Stimulated activated naive CD8-positive, alpha-beta T cell treated with anti-CD3 and anti-CD28 coated beads, Interleukin-15, Interleukin-2, amounts not matched to agents 100 U/mL and 50 U/mL, for 24 hours (primary cell): ENCODE results near the gene RADIL.

Source experiments
- ATAC-seq: fragments of 150-1000 bp; cut with Tn5 transposase; one replicate; pipeline ENCODE4 v1.10.0; 2021
- DNase-seq: peaks from one replicate; pipeline ENCODE4 v3.0.0; 2021

Gene RADIL

GRCh38 chr7:4792537-4793126 is 90.9 kb downstream of the RADIL start:
- DNase-seq (peak; percentile 23), ATAC-seq (peak; percentile 26)

DNA sequence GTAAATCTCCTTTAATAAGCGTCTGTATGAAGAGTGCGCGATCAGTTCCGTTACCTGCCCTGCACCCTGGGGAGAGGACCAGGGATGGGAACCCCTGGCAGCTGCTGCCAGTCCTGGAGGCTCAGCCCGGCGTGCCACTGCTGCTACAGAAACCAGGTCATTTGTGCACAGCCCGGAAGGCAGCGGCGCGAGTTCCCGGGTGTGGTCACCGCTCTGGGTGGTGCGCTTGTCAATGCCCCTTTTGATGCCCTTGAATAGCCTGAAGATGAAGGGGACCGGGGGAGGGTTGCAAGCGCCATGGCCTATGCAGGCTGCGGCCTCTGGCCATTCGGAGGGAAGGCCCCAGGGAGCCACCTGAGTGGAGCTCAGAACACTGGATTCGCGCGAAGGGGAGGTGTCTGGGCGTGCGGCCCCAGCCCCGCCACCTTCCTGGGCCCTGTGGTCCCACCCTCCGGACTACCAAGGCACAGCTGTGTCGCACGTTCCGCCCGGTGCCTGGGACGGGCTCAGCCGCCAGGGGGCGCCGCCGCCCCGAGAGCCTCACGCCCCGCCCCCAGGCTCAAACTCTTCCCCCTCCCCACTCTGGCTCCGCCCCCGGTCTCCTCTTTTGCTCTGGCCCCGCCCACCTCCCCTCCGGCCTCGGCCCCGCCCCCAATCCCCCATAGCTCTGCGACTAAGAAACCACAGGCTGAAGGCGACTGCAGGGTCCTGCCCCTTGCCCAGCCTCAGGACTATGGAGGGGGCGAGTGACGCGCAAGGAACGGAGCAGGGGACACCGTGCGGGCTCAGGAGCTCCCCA is 91.6 kb downstream of the RADIL start:
- ATAC-seq (peak; percentile 81), DNase-seq (peak; percentile 87)

GRCh38 chr7:4791101-4791737 is 92.3 kb downstream of the RADIL start:
- DNase-seq (no peak), ATAC-seq (no peak)

- ATAC-seq (no peak), DNase-seq (no peak)
Observed at GRCh38 chr7:4790516-4790991, 93.0 kb downstream of the RADIL start.

- ATAC-seq, result no peak
- no peak for DNase-seq
Observed at GRCh38 chr7:4790078-4790465, 93.4 kb downstream of the RADIL start.

DNA sequence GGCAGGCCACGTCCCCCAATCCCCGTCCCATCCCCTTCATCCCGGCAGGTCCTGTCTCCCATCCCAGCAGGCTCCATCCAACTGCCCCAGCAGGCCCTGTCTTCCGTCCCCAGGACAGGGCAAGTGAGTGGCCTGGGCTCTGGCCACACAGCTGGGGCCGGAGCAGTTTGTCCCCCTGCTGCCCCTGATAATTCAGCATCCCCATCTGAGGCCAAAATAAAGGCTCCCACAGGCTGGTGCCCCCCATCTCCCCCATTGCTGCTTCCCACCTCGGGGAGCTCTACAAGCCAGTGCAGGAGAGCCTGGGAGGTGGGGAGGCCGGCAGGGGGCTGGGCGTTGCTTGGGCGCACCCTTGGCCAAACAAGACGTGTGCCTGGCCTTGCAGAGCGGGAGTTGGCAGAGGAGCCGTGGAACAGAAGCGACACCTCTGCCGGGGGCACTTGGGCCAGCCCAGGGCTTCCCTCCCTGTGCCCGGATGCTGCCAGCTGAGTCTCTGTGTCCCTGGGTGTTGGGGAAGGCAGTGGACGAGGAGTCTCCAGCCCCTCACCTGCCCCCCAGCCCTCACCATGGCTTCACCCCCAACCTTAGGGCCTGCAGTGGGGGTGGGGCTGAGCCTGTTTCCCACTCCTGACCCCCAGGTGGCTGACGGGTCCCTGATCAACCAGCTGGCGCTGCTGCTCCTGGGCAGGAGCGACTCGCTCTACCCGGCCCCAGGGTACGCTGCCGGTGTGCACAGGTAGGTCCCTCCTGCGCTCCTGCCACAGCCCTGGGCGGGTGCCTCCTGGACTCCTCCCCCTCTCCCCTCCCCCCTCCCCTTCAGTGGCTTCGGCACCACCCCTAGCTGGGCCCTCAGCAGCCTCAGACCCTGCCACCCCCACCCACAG is 94.1 kb downstream of the RADIL start:
- no peak for DNase-seq
- no peak for ATAC-seq

DNA sequence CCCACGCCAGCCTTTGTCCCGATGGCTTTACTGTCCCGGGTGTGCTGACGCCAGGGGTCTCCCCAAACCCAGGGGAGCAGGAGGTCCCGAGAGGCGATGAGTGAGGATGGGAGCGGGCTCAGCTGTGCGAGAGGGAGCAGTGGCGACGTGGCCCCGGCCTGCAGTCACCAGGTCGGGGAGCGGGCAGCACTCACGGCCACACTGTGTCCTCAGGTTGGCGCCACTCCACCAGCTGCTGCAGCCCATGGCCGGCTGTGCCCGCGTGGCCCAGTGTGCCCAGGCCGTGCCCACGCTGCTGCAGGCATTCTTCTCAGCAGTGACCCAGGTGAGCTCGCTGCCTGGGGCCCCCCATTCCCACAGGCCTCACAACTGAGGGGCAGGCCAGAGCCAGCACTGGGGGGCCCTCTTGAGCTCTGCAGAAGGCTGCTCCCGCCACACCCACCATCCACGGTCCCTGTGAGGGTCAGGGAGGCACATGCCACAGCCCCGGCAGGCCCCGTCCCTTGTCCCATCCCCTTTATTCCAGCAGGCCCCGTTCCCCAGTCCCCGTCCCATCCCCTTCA is 94.8 kb downstream of the RADIL start:
- no peak for DNase-seq
- no peak for ATAC-seq

GRCh38 chr7:4787947-4788626 is 95.4 kb downstream of the RADIL start:
- ATAC-seq (no peak), DNase-seq (no peak)

DNA sequence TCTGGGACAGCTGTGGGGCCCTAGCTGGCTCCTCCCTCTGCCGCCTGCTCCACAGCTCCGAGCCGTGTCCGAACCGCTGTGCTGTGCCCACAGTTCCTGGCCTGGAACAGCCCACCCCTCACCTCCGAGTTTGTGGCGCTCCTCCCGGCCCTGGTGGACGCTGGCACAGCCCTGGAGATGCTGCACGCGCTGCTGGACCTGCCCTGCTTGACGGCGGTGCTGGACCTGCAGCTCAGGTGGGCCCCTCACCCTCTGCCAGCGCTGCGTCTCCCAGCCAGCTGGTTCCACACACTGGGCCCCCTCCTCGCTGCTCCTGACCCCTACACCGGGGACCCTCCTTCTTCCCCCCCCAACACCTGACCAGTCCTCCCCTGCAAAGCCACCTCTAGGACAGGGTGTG is 96.0 kb downstream of the RADIL start:
- DNase-seq, result no peak
- no peak for ATAC-seq

DNA sequence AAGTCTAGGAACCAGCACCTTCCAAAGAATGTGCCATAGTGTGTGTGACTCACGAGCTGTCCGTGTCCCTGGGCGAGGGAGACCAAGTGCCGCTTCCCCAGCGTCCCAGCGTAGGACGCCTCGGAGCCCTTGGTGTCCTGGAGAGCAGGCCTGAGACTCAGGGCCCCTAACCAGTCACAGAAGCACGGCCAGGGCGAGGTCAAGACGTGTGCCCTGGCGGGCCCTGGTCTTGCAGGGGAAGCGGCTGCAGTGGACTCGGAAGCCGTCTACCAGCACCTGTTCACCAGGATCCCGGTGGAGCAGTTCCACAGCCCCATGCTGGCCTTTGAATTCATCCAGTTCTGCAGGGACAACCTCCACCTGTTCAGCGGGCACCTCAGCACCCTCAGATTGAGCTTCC is 97.5 kb downstream of the RADIL start:
- no peak for DNase-seq
- ATAC-seq, result no peak

- DNase-seq, result no peak
- no peak for ATAC-seq
Observed at GRCh38 chr7:4785371-4785770, 98.1 kb downstream of the RADIL start.

- DNase-seq, result no peak
- no peak for ATAC-seq
Observed at GRCh38 chr7:4784799-4785198, 98.7 kb downstream of the RADIL start.

DNA sequence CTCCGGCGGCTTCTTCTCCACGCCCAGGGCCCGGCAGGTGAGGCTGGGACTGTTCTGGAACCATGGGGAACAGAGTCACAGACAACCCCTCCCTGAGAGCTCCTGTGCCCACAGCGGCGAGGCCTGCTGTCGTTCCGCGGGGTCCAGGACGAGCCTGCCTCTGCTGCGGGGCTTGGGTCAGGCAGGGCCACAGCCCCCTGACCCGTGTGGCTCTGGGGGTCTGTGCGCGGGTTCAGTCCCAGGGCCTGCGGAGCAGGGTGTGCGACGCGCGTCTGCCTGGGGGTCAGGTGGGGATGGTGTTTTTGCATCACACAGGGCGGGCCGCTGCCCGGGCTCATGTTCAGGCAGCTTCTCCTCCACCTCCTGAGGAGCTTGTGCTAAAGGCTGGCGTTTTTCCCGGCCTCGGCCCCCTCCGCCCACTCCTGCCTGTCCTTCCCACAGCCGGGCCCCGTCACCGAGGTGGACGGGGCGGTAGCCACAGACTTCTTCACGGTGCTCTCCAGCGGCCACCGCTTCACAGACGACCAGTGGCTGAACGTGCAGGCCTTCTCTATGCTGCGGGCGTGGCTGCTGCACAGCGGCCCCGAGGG is 99.7 kb downstream of the RADIL start:
- ATAC-seq, result no peak
- no peak for DNase-seq

- ATAC-seq, result no peak
Observed at GRCh38 chr7:4783292-4783652, 100.2 kb downstream of the RADIL start.

DNA sequence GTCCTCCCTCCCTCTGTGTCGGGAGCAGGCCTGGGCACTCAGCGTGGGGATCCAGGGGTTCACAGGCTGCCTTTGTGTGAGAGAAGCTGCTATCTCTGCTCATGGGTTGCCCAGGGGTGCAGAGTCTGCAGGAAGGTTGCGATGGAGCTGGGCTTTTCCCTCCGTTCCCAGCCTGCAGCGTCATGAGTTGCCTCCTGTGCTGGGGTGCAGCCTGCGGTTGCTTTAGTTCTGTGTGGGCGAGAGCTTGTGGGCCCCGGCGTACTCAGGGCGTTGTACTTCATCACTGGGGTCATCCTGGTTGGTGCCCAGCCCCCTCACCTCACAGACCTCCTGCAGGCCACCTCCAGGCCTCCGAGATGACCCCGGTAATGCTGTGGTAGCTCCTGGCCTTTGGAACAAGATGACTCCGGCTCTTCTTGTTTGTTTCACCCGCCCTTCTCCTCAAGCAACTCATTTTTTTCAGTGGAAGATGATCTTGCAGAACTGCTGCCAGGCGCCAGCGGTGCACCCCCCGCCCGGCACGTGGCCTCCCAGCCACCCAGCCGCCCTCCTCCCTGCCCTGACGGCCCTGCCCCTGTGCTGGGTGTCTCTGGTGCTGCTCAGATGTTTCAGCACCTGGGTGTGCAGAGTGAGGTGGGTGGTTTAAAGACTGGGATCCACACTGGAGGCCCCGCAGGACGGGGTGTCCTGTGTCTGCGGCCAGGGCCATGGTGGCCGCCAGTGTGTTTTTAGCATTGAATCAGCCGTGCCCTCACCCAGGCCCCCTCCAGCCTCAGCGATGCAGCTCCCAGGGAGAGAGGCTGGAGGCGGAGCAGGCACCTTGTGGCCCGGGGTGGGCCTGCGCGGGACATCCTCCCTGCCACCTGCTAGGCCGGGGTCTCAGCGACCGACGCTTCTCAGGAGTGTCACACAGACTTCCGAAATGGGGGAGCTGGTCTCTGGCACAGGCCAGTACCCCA is 100.9 kb downstream of the RADIL start:
- ATAC-seq, result no peak
- no peak for DNase-seq

More at GRCh38 chr7:4783292-4783652, 100.2 kb downstream of the RADIL start:
- no peak for DNase-seq

DNA sequence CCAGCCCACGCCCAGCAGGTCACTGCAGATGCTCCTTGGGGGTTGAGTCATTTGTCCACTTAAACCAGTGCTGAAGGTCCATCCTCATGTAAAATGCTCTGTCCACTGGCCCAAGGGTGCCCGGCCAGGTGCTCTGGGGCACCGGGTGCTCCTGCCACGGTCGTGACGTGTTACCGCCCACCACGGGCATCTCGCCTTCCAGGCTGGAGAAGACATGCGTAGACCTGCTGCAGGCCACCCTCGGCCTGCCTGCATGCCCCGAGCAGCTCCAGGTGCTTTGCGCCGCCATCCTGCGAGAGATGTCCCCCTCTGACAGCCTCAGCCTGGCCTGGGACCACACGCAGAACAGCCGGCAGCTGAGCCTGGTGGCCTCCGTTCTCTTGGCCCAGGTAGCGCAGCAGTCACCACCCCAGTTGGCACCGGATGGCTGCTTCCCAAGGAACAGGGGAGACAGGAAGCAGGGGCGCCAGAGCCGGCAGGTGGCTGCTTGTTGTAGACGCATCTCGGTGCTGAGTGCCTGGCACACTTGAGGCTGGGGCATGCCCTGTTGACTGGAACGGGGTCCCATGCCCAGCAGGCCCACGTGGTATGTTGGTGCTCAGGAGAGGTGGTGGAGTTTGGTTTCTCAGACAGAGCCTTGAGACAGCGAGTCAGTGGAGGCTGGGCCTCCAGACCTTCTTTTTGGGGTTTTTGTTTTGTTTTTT is 102.0 kb downstream of the RADIL start:
- ATAC-seq, result no peak

GRCh38 chr7:4779118-4779517 is 104.4 kb downstream of the RADIL start:
- ATAC-seq, result no peak
- DNase-seq, result no peak

More for the DNA sequence above, 102.0 kb downstream of the RADIL start:
- no peak for DNase-seq

- ATAC-seq (no peak), DNase-seq (peak; percentile 44)
Observed at GRCh38 chr7:4775848-4776623, 107.5 kb downstream of the RADIL start.
